Choroid plexus epithelial cell (primary cell): ENCODE data around the gene FXYD1.

Source experiments
- DNase-seq: peaks from one replicate; pipeline ENCODE4 v3.0.0-alpha.2; 2010; ENCODE audit warnings: low read depth
- H3K4me3 ChIP-seq: 2 replicates; pipeline ENCODE4 v1.5.1; 2011; ENCODE audit warnings: low read depth, mild to moderate bottlenecking, control low read depth, low read length, moderate library complexity
- CTCF ChIP-seq: conservative IDR thresholded peaks from 2 replicates; pipeline ENCODE4 v1.5.1; 2011; ENCODE audit warnings: low read depth, mild to moderate bottlenecking, control low read depth, inconsistent platforms, low read length, moderate library complexity

Gene FXYD1

GRCh38 chr19:35122687-35123551 is 15.7 kb upstream of the FXYD1 start:
- TF ChIP-seq CTCF, result no peak
- no peak overlapping the region for H3K4me3 ChIP-seq
- no peak for DNase-seq

- DNase-seq, result no peak
- no peak overlapping the region for H3K4me3 ChIP-seq
- TF ChIP-seq CTCF, result no peak
Observed at GRCh38 chr19:35123573-35123972, 15.1 kb upstream of the FXYD1 start.

- H3K4me3 ChIP-seq, result peak overlapping the region; percentile 83
- no peak for TF ChIP-seq CTCF
- peak; percentile 92 for DNase-seq
Observed at GRCh38 chr19:35124098-35125060, 14.2 kb upstream of the FXYD1 start.

GRCh38 chr19:35125270-35125717 is 13.3 kb upstream of the FXYD1 start:
- DNase-seq, result no peak
- no peak for TF ChIP-seq CTCF
- no peak overlapping the region for H3K4me3 ChIP-seq

GRCh38 chr19:35125749-35126623 is 12.6 kb upstream of the FXYD1 start:
- DNase-seq, result no peak
- TF ChIP-seq CTCF, result no peak
- H3K4me3 ChIP-seq, result no peak overlapping the region

- H3K4me3 ChIP-seq, result no peak overlapping the region
- no peak for TF ChIP-seq CTCF
- no peak for DNase-seq
Observed at GRCh38 chr19:35126624-35126959, 12.0 kb upstream of the FXYD1 start.
